GM12891 (cell line): ENCODE measurements around the gene DLD.
A peak's percentile ranks its signal among the peaks of the same experiment; 100 is the strongest.
"Not testable (repeated sequence)": the region's sequence is repeated elsewhere in the genome, so short reads cannot be mapped to it uniquely, and the experiment has no call there.

Source experiments
- DNase-seq: peaks from one replicate; pipeline ENCODE4 v3.0.0; 2011; ENCODE audit warnings: low spot score; ENCODE audit not compliant: insufficient read length
- FAIRE-seq: peaks from 2 replicates; lab custom pipeline; 2011; peaks lifted over from hg19 to GRCh38; lab: Jason Lieb, UNC
- PAX5 ChIP-seq: IDR thresholded peaks from 2 replicates; pipeline ENCODE4 v1.6.1; 2011; ENCODE audit warnings: low read length, moderate library complexity, mild to moderate bottlenecking; ENCODE audit not compliant: insufficient read depth, severe bottlenecking
- POLR2A ChIP-seq: IDR thresholded peaks from 2 replicates; pipeline ENCODE4 v1.6.1; 2011; ENCODE audit warnings: low read depth, low read length, control low read depth
- POLR2AphosphoS5 ChIP-seq: IDR thresholded peaks from 2 replicates; pipeline ENCODE4 v1.6.1; 2011; ENCODE audit warnings: low read depth, low read length, control low read depth
- POU2F2 ChIP-seq: IDR thresholded peaks from 2 replicates; pipeline ENCODE4 v1.6.1; 2011; ENCODE audit warnings: low read depth, mild to moderate bottlenecking, control low read depth, low read length, moderate library complexity
- SPI1 ChIP-seq: IDR thresholded peaks from 2 replicates; pipeline ENCODE4 v1.6.1; 2011; ENCODE audit warnings: low read depth, low read length, control low read depth
- TAF1 ChIP-seq: IDR thresholded peaks from 2 replicates; pipeline ENCODE4 v1.6.1; 2011; ENCODE audit warnings: low read depth, low read length, control low read depth

DLD gene

DNA sequence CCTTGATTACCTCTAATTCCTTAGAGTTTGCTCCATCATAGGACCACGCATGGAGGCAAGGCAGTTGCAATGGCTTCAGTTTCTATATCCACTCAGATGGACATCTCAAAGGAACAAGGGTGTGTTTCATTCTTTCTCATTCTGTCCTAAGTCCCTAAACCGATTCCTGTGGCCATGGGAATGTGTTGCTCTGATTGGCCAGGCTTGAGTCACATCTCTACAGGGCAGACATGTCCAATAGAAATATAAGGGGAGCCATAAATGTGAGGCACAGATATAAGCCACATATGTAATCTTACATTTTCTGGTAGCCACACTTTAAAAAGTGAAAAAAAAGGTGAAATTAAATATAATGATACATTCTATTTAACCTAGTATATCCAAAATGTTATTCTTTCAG, 16.9 kb upstream of the DLD start:
- no peak for DNase-seq
- FAIRE-seq: no peak
- TF ChIP-seq SPI1 (no peak), PAX5 (no peak)

DNA sequence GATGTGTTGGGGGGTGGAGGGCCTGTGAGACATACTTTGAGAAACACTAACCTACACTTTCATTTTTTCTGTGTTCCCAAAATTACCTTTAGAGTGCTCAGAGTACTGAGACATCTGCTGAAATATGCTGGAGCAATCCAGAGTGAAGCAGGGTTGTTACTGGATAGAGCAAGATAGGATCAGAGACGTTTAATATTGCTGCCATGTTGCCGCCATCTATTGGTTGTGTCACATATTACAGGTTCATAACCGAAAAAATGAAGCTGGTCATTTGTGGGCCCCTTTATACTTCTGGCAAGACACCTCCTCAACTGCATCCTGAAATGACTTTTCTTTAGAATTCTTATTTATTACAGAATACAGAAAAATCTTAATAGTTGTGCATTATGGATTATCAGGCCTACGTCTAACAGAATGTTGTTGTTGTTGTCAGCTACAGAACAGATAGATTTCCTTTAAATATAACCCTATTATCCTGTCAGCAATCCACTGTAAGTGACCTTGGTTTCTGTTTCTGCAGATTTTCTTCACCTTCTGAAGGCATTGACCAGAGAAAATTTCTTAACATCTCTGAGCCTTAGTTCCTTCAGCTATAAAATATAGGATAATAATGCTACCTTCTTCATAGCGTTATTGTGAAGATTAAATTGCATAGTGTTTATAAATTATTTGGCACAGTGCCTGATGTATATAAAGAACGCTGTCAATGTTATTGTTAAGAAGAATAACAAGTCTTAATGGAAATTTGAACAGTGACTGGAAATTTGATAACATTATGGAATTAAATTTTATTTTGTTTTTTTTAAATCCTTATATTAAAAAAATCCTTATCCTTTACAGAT, 16.2 kb upstream of the DLD start:
- no peak for TF ChIP-seq POLR2A
- no peak for TF ChIP-seq POLR2AphosphoS5
- no peak for TF ChIP-seq SPI1
- no peak for TF ChIP-seq POU2F2
- TF ChIP-seq PAX5: no peak
- no peak for TF ChIP-seq TAF1
- peak; percentile 77 for FAIRE-seq
- no peak for DNase-seq

DNA sequence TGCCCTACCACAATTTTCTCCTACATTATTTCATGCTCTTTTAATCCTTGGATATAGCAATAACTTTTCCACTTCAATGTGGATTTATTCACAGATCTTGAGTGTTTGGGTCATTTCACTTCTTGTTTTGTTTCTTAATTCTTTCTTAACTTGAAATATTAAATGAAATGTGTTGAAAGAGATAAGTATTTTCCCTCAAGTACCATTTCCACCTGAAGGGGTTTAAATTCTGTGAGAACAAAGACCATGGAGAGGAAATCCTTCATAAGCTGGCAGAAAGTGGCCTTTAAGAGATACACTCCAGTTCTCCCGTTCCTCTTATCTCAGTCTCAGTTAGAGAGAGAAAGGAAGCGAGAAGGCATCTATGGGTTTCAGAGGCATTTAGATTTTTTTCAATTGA, 14.1 kb upstream of the DLD start:
- no peak for TF ChIP-seq POLR2AphosphoS5
- TF ChIP-seq PAX5: no peak
- TF ChIP-seq SPI1: no peak
- TF ChIP-seq TAF1: no peak
- no peak for TF ChIP-seq POU2F2
- TF ChIP-seq POLR2A: no peak
- DNase-seq (no peak), FAIRE-seq (no peak)

DNA sequence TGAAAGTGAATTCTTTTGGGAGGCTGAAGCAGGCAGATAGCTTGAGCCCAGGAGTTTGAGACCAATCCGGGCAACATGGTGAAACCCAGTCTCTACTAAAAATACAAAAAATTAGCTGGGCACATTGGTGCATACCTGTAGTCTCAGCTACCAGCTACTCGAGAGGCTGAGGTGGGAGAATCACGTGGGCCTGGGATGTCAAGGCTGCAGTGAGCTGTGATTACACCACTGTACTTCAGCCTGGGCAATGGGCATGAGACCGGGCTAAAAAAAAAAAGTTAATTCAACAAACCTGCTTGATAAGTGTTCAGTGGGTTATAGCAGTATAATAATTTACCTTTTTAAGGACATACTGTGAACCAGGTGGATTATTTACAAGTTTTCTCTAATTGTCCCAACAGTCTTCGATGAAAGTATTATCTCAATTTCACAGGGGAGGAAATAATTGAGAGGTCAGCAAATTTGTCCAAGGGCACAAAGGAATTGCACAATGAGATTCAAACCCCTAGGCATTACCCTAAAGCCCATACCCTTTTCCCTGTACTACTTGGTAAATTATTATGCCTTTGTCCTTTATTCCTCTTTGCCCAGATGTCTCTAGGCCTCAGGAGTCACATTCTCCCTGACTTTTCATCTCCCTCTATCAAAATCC, 13.1 kb upstream of the DLD start:
- DNase-seq: no peak
- FAIRE-seq: no peak
- TF ChIP-seq POLR2A: no peak
- TF ChIP-seq POU2F2: no peak
- no peak for TF ChIP-seq SPI1
- no peak for TF ChIP-seq TAF1
- TF ChIP-seq POLR2AphosphoS5: no peak
- no peak for TF ChIP-seq PAX5

DNA sequence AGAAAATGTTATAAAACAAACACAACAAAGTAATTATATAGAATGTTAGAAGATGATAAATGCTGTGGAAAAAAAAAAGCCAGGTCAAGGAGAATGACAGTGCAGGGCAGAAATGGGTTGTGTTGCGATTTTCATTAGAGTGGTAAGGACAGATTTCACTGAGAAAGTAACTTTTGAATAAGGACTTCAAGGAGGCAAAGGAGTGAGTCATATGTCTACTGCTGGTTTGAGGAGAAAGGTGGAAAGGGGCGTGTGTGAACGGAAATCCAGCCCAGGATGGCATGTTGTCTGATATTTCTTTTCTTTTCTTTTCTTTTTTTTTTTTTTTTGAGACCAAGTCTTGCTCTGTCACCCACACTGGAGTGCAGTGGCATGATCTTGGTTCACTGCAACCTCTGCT, 12.3 kb upstream of the DLD start:
- DNase-seq: no peak
- no peak for FAIRE-seq
- TF ChIP-seq TAF1 (no peak), POU2F2 (no peak), POLR2A (no peak), PAX5 (no peak), POLR2AphosphoS5 (no peak)

DNA sequence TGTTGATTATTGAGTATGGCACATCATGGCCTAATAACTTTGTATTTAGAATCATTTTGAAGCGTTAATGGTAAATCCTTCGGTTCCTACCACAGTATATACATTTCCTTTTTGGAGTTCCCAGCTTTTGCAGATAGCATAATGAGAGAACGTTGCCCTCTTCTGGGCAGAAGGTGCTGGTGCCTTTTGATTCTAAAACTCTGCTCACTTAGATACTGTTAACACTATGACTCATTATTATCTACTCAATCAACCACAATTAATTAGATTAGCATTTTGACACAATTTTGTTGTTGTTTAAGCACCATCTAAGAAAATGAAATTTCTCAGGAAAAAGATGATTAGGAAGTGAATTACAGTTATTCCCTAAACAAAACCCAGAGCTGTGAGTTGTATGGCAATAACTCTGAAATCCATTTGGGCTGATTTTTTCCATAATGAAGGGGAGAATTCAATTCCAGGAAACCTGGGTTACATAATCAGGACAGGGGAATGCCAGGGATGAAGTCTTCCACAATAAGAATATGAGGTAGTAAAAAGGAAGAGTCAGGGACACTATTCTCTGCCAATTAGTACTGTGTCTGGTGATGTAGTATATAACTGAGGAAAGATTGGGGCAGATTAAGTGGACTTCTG, 11.5 kb upstream of the DLD start:
- DNase-seq: no peak
- TF ChIP-seq SPI1 (no peak), POLR2A (no peak), POU2F2 (no peak), PAX5 (no peak), POLR2AphosphoS5 (no peak), TAF1 (no peak)
- FAIRE-seq: peak; percentile 86

DNA sequence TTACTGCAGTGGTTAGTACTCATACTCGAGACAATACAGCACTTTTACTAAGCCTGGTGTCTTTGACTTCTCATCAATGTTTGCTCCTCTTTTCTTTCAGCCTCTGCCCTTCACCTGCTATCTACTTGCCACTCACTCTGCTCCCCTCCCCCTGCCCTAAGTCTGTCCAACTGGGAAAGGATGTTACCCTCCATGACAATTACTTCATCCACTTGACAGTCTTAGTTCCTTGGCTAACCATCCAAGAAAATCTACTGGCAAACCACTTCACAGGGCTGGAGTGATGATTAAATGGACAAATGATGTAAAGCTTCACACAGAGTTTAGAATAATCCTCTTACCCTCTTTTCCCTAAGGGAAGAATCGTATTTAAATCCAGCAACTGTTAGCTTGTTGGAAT, 8.2 kb upstream of the DLD start:
- no peak for TF ChIP-seq POLR2AphosphoS5
- TF ChIP-seq SPI1: no peak
- no peak for TF ChIP-seq POU2F2
- TF ChIP-seq POLR2A: no peak
- TF ChIP-seq PAX5: no peak
- TF ChIP-seq TAF1: no peak
- FAIRE-seq: no peak
- no peak for DNase-seq

DNA sequence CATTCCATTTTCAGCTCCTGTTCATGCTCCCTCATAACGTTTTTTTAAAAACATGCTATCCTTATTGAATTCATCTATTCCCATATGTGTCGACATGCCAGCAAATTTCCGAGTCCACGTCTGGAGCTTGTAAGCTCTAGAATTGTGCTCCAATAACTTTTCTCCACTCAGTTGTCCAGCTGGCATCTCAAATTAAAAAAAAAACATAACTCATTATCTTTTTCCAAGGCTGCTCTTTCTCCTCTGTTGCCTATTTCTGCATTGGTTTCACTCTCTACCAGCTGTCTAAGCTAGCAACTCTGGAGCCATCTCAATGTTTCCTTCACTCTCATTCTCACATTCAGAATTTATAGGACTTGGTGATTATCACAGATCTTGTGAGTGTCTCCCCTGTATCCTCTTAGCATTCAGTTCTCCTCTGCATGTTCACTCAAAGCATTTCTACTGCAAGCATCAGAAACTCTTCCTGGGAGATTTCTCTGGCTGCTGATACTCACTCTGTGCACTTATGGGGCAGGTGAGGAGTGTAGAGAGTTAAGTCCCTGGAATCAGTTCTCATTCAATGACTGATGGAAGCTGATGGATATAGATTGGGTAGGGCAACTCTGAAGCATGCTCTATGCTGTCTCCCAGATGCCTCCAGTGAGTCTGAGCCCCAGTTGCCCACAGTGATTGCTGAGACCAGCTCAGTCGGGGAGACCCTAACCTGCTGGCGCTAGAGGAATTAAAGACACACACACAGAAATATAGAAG, 6.7 kb upstream of the DLD start:
- TF ChIP-seq POLR2A: no peak
- TF ChIP-seq SPI1: no peak
- no peak for TF ChIP-seq PAX5
- no peak for TF ChIP-seq TAF1
- no peak for TF ChIP-seq POU2F2
- TF ChIP-seq POLR2AphosphoS5: no peak
- DNase-seq (no peak), FAIRE-seq (no peak)

DNA sequence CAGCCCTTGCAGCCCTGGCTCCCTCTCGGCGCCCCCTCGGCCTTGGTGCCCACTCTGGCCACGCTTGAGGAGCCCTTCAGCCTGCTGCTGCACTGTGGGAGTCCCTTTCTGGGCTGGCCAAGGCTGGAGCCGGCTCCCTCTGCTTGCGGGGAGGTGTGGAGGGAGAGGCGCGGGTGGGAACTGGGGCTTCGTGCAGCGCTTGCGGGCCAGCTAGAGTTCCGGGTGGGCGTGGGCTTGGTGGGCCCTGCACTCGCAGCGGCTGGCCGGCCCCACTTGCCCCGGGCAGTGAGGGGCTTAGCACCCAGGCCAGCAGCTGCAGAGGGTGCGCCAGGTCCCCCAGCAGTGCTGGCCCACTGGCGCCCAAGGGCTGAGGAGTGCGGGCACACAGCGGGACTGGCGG, 3.2 kb upstream of the DLD start:
- DNase-seq, FAIRE-seq: not testable (repeated sequence)
